HEK293T (cell line): ENCODE data around the gene CEBPB.

Experiments used
- ARNT ChIP-seq: fragments of 450-650 bp; IDR thresholded peaks from 2 replicates; pipeline ENCODE4 v1.6.1; 2017; ENCODE audit warnings: mild to moderate bottlenecking
- BHLHE40 ChIP-seq: fragments of 450-650 bp; IDR thresholded peaks from 2 replicates; pipeline ENCODE4 v1.6.1; 2016; ENCODE audit warnings: mild to moderate bottlenecking, moderate library complexity, borderline replicate concordance
- ELF4 ChIP-seq: fragments of 450-650 bp; IDR thresholded peaks from 2 replicates; pipeline ENCODE4 v1.6.1; 2017; ENCODE audit warnings: antibody characterized with exemption
- FOXA1 ChIP-seq: fragments of 450-650 bp; IDR thresholded peaks from 2 replicates; pipeline ENCODE4 v1.6.1; 2016; ENCODE audit warnings: mild to moderate bottlenecking
- FOXM1 ChIP-seq: fragments of 450-650 bp; IDR thresholded peaks from 2 replicates; pipeline ENCODE4 v1.6.1; 2017; ENCODE audit warnings: mild to moderate bottlenecking, borderline replicate concordance
- HDGF ChIP-seq: fragments of 450-650 bp; IDR thresholded peaks from 2 replicates; pipeline ENCODE4 v1.6.1; 2017; ENCODE audit warnings: antibody characterized with exemption, borderline replicate concordance
- NFRKB ChIP-seq: fragments of 450-650 bp; IDR thresholded peaks from 2 replicates; pipeline ENCODE4 v1.6.1; 2016; ENCODE audit warnings: mild to moderate bottlenecking, moderate library complexity
- SP1 ChIP-seq: fragments of 450-650 bp; IDR thresholded peaks from 2 replicates; pipeline ENCODE4 v1.6.1; 2017
- SUZ12 ChIP-seq: fragments of 450-650 bp; IDR thresholded peaks from 2 replicates; pipeline ENCODE4 v1.6.1; 2016; ENCODE audit warnings: mild to moderate bottlenecking
- TARDBP ChIP-seq: fragments of 450-650 bp; IDR thresholded peaks from 2 replicates; pipeline ENCODE4 v1.6.1; 2016
- TF ChIP-seq, protein P1 (sequence below): fragments of 450-650 bp; IDR thresholded peaks from 2 replicates; pipeline ENCODE4 v1.6.1; 2016

DNA sequence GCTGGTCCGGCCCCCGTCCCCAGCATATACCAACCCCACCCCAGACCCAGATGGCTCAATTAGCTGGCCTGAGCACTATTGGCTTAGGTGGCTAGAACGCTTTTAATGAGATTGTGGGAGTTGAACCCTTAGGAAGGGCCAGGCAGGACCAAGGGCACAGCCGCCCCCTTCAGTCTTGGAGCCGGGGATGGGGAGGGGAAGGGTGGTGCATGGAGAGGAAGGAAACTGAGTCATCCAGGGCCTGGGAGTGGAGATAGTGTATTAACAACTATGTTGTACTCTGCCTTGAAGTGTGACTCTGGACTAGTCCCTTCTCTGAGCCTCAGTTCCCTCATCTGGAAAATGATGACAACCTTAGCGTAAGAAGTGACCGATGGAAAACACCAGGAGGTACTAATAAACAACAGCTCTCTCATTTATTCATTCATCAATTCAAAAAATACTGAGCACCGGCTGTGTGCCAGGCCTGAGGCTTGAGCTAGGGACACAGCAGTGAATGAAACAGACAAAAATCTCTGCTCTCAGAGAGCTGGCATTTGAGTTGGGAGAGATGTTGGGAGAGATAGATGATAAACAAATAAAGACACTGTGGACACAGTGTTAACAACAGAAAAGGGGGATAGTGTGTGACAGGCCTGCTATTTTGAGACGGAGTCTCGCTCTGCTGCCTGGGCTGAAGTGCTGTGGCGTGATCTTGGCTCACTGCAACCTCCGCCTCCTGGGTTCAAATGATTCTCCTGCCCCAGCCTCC is 48.6 kb upstream of the CEBPB start:
- TF ChIP-seq, protein P1, sequence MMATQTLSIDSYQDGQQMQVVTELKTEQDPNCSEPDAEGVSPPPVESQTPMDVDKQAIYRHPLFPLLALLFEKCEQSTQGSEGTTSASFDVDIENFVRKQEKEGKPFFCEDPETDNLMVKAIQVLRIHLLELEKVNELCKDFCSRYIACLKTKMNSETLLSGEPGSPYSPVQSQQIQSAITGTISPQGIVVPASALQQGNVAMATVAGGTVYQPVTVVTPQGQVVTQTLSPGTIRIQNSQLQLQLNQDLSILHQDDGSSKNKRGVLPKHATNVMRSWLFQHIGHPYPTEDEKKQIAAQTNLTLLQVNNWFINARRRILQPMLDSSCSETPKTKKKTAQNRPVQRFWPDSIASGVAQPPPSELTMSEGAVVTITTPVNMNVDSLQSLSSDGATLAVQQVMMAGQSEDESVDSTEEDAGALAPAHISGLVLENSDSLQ, result no peak
- TF ChIP-seq HDGF, result no peak
- TF ChIP-seq FOXA1, result no peak
- no peak for TF ChIP-seq BHLHE40
- no peak for TF ChIP-seq FOXM1
- TF ChIP-seq SUZ12, result no peak
- no peak for TF ChIP-seq SP1
- no peak for TF ChIP-seq ELF4
- no peak for TF ChIP-seq TARDBP
- no peak for TF ChIP-seq NFRKB
- TF ChIP-seq ARNT, result no peak
